HFFc6 (cell line): Measurements from ENCODE around the gene TADA2A. TPM values are rescaled to one million over a fixed set of nuclear protein-coding genes. Genes with fewer than 3 reads are reported as not detected.
A peak's percentile ranks its signal among the peaks of the same experiment; 100 is the strongest.

ENCODE experiments used
- DNase-seq: peaks from one replicate; pipeline ENCODE4 v3.0.0-alpha.2; 2018
- H3K27ac Mint-ChIP-seq: 2 replicates; pipeline ENCODE4 v1.8.0; 2020; ENCODE audit warnings: mild to moderate bottlenecking, mixed read lengths
- H3K27me3 Mint-ChIP-seq: 2 replicates; pipeline ENCODE4 v1.8.0; 2021; ENCODE audit warnings: mild to moderate bottlenecking, moderate library complexity, mixed read lengths; ENCODE audit not compliant: insufficient read depth
- H3K36me3 Mint-ChIP-seq: 2 replicates; pipeline ENCODE4 v1.8.0; 2021; ENCODE audit warnings: low read depth, mixed read lengths
- H3K4me1 Mint-ChIP-seq: 2 replicates; pipeline ENCODE4 v1.8.0; 2020; ENCODE audit warnings: low read depth, mixed read lengths
- H3K4me3 Mint-ChIP-seq: 2 replicates; pipeline ENCODE4 v1.8.0; 2020; ENCODE audit warnings: mild to moderate bottlenecking, moderate library complexity, mixed read lengths
- H3K9me3 Mint-ChIP-seq: 2 replicates; pipeline ENCODE4 v1.8.0; 2020; ENCODE audit warnings: mild to moderate bottlenecking, mixed read lengths
- total RNA-seq, 6 experiments: library from RNA; stranded (reverse); fragmentation: NEBNext Ultra II Directional; extraction: Animal tissue kit (Norgen Biotek cat#: 25700); gene quantifications; 2 replicates in 1 of 6; 3 replicates in 5 of 6; pipeline ENCODE4 v1.2.3, GENCODE V29; 2021
- TF ChIP-seq, protein P1 (sequence below): fragments of 200-600 bp; sonication (generic); IDR thresholded peaks from 2 replicates; pipeline ENCODE4 v1.5.0; 2021; ENCODE audit warnings: antibody characterized with exemption, mild to moderate bottlenecking

The TADA2A gene
- total RNA-seq, 6 experiments from 2014 or later, result 12.4 to 17.9 (median 16.2) TPM

DNA sequence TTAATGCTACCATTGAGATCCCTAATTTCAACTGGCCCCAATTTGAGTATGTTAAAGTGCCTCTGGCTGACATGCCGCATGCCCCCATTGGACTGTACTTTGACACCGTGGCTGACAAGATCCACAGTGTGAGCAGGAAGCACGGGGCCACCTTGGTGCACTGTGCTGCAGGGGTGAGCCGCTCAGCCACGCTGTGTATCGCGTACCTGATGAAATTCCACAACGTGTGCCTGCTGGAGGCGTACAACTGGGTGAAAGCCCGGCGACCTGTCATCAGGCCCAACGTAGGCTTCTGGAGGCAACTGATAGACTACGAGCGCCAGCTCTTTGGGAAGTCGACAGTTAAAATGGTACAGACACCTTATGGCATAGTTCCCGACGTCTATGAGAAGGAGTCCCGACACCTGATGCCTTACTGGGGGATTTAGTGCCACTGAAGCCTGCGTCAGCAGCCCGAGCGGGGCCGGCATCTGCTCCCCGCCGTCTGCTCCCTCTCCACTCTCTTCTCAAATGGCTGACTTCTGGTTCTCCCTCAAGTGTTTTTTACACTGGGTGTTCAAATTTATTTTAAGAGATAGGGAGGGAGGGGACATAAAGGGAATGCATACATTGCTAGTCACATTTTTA is 105.9 kb downstream of the TADA2A start:
- TF ChIP-seq, protein P1, sequence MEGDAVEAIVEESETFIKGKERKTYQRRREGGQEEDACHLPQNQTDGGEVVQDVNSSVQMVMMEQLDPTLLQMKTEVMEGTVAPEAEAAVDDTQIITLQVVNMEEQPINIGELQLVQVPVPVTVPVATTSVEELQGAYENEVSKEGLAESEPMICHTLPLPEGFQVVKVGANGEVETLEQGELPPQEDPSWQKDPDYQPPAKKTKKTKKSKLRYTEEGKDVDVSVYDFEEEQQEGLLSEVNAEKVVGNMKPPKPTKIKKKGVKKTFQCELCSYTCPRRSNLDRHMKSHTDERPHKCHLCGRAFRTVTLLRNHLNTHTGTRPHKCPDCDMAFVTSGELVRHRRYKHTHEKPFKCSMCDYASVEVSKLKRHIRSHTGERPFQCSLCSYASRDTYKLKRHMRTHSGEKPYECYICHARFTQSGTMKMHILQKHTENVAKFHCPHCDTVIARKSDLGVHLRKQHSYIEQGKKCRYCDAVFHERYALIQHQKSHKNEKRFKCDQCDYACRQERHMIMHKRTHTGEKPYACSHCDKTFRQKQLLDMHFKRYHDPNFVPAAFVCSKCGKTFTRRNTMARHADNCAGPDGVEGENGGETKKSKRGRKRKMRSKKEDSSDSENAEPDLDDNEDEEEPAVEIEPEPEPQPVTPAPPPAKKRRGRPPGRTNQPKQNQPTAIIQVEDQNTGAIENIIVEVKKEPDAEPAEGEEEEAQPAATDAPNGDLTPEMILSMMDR, result no peak
- H3K4me3 Mint-ChIP-seq, result no peak overlapping the region
- H3K27ac Mint-ChIP-seq, result no peak overlapping the region; the same call in 1 of the 2 replicates
- H3K27me3 Mint-ChIP-seq, result no peaks in the 10 kb centered on the region; the same call in 1 of the 2 replicates
- H3K4me1 Mint-ChIP-seq, result peaks cover 19% of the 10 kb centered on the region
- no peaks in the 10 kb centered on the region for H3K9me3 Mint-ChIP-seq
- no peak for DNase-seq
- peaks cover 31% of the 10 kb centered on the region for H3K36me3 Mint-ChIP-seq

- H3K4me1 Mint-ChIP-seq, result peaks cover 22% of the 10 kb centered on the region
- H3K27me3 Mint-ChIP-seq, result no peaks in the 10 kb centered on the region; the same call in 1 of the 2 replicates
- H3K4me3 Mint-ChIP-seq, result no peak overlapping the region
- DNase-seq, result no peak
- peaks cover 42% of the 10 kb centered on the region for H3K36me3 Mint-ChIP-seq
- H3K9me3 Mint-ChIP-seq, result no peaks in the 10 kb centered on the region
- TF ChIP-seq, protein P1, result no peak
- no peak overlapping the region; the same call in 1 of the 2 replicates for H3K27ac Mint-ChIP-seq
Measured at GRCh38 chr17:37513711-37514110, 107.0 kb downstream of the TADA2A start.

- H3K9me3 Mint-ChIP-seq, result no peaks in the 10 kb centered on the region
- H3K27me3 Mint-ChIP-seq, result no peaks in the 10 kb centered on the region; the same call in 1 of the 2 replicates
- peak; percentile 35 for DNase-seq
- TF ChIP-seq, protein P1, result no peak
- H3K36me3 Mint-ChIP-seq, result peaks cover 42% of the 10 kb centered on the region
- no peak overlapping the region for H3K4me3 Mint-ChIP-seq
- peak overlapping the region; percentile 72 for H3K27ac Mint-ChIP-seq
- peaks cover 41% of the 10 kb centered on the region for H3K4me1 Mint-ChIP-seq
Measured at GRCh38 chr17:37516127-37516571, 109.5 kb downstream of the TADA2A start.

DNA sequence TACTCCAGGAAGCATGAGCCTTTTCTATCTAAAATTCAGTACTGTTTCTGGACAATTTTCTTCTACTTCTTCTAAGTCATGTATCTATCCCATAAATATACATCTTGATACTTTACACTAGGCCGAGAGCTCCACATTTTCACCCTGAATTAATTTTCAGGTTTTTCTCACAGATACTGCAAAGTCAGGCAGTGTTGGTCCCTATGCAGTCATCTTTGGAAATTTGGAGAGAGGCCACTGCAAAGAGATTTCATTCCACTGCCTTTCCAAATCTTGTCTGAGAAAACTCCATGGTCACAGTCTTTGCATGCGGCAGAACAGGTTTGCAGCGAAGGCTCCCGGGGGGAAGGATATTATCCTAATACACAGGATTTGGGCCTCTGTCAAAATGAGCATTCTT is 111.2 kb downstream of the TADA2A start:
- no peak for DNase-seq
- Mint-ChIP-seq H3K27ac (peak overlapping the region; percentile 45; the same call in 1 of the 2 replicates), H3K9me3 (no peaks in the 10 kb centered on the region), H3K4me3 (no peak overlapping the region), H3K27me3 (no peaks in the 10 kb centered on the region; the same call in 1 of the 2 replicates), H3K36me3 (peaks cover 40% of the 10 kb centered on the region), H3K4me1 (peaks cover 41% of the 10 kb centered on the region)
- TF ChIP-seq, protein P1, result no peak

GRCh38 chr17:37518826-37519225 is 112.1 kb downstream of the TADA2A start:
- TF ChIP-seq, protein P1, result peak; percentile 21; the same call in 1 of the 2 replicates
- Mint-ChIP-seq H3K36me3 (peaks cover 37% of the 10 kb centered on the region), H3K4me3 (no peak overlapping the region), H3K27me3 (no peaks in the 10 kb centered on the region; the same call in 1 of the 2 replicates), H3K27ac (peak overlapping the region; percentile 59), H3K9me3 (no peaks in the 10 kb centered on the region), H3K4me1 (peaks cover 36% of the 10 kb centered on the region)
- DNase-seq, result no peak
